AG09319 (cell line): ENCODE measurements around the gene CDKN3.

Experiments used
- DNase-seq: peaks from one replicate; pipeline ENCODE4 v3.0.0-alpha.2; 2010; ENCODE audit warnings: low read depth; ENCODE audit errors: extremely low read depth
- TF ChIP-seq, protein P1 (sequence below): IDR thresholded peaks from 2 replicates; pipeline ENCODE4 v1.5.1; 2011; ENCODE audit warnings: low read depth, mild to moderate bottlenecking, inconsistent platforms, low read length, moderate library complexity

CDKN3 gene, protein sequence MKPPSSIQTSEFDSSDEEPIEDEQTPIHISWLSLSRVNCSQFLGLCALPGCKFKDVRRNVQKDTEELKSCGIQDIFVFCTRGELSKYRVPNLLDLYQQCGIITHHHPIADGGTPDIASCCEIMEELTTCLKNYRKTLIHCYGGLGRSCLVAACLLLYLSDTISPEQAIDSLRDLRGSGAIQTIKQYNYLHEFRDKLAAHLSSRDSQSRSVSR

DNA sequence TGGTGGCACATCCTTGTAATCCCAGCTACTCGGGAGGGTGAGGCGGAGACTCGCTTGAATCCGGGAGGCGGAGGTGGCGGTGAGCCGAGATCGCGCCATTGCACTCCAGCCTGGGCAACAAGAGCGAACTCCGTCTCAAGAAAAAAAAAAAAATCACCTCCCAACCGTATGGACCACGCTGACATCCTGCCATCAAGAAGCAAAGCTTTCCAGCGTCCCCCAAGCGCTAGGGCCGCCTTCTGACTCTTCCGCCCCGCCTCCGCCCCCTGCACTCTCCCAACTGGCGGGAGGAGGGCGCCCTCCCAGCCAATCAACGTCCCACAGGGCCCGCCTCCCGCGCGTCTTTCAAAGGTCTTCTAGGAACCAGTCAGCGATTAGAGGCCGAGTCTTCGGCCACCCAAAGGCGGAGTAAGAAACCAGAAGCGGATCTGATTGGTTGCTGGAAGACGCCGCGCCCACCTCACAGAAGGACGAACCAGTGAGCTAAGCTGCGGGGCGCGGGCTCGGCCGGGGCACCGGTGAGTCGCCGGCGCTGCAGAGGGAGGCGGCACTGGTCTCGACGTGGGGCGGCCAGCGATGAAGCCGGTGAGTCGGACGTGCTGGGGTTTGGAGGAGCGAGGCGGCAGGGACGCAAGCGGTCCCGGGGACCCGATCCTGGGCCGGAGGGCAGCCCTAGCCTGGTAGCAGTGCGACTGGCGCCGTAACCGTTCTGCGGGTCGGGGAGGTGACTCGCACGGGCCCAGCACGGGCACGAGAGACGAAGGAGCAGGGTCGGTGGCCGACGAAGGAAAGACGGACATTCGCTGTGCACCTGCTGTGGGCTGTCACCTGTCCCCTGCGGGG, at the start of gene CDKN3:
TSS of gene CDKN3 (plus strand) at position 515 of the 843 bp plus-strand sequence. CDS start at position 577, 62 bp downstream.
- TF ChIP-seq, protein P1, sequence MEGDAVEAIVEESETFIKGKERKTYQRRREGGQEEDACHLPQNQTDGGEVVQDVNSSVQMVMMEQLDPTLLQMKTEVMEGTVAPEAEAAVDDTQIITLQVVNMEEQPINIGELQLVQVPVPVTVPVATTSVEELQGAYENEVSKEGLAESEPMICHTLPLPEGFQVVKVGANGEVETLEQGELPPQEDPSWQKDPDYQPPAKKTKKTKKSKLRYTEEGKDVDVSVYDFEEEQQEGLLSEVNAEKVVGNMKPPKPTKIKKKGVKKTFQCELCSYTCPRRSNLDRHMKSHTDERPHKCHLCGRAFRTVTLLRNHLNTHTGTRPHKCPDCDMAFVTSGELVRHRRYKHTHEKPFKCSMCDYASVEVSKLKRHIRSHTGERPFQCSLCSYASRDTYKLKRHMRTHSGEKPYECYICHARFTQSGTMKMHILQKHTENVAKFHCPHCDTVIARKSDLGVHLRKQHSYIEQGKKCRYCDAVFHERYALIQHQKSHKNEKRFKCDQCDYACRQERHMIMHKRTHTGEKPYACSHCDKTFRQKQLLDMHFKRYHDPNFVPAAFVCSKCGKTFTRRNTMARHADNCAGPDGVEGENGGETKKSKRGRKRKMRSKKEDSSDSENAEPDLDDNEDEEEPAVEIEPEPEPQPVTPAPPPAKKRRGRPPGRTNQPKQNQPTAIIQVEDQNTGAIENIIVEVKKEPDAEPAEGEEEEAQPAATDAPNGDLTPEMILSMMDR: peak; percentile 33
- peak; percentile 97 for DNase-seq

DNA sequence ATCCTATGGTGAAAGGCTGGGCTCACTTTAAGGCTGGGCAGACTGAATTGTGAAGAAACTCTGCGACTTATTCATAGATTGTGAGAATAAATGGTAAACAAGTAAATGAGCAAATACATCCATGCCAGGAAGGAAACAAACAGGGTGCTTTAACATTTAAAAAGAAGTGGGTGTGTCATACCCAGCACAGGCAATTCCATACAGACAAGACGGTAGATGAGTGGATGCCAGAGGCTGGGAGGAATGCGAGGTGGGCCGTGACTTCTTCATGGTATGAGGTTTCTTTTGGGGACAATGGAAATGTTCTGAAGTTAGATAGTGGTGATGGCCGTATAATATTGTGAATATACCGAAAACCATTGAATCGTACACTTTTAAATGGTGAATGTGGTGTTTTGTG, 49.8 kb upstream of the CDKN3 start:
- no peak for DNase-seq
- TF ChIP-seq, protein P1: no peak

DNA sequence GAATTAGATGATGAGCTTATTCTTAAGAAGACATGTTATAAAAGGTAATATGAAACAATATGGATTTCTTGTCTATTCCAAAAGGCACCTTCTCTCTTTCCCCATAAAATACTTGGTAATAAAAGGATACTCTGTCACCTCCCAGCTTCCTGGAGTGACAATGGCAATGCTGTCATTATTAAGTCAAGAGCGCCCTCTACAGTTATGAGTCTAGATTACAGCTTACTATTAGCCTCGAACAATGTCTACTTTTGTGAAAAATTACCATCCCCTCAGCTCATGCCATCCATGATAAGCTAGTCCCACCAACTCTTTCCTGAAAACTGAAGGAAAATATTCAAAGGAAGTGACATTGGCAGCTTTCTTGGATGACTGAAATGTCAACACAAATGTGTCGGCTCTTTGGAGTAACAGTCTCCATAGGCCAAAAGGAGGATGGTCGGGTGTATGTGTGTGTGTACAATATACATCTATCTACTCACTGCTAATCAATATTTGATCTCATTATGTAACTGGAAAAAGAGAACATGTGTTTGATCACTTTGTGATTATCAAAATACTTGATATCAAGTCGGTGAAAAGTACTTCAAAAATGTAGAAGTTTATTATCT, 48.7 kb upstream of the CDKN3 start:
- TF ChIP-seq, protein P1: peak; percentile 60
- no peak for DNase-seq

DNA sequence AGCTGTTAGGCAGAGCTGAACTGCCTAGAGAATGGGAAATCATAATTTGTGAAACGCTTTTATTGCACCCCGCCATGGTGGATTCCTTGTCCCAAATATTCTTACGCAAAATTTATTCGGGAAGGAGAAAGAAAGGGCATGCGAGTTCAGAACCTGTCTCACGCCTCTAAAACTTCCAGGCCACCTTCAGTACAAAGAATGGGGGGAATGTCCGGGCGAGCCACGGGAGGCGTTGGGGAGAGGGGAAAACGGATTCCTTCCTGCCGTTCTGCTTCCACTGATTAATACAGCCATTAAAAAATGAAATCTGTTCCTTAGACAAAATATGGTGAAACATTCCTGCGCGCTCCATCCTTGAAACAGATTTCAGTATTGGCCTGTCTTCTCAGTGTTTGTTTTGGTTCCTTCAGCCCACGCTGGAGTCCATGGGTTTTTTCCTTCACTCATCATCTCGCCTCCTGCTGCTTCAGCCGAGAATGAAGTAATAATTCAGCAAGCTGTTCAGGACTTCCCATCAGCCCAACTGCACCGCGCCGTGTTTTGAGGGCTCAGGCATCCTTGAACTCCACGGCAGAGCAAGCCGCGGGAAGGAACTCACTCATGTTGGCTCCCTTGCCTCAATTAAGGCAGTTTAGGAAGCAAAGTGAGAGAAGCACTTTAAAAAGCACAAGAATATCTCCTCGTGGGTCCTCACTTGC, 47.7 kb upstream of the CDKN3 start:
- TF ChIP-seq, protein P1: no peak
- no peak for DNase-seq

DNA sequence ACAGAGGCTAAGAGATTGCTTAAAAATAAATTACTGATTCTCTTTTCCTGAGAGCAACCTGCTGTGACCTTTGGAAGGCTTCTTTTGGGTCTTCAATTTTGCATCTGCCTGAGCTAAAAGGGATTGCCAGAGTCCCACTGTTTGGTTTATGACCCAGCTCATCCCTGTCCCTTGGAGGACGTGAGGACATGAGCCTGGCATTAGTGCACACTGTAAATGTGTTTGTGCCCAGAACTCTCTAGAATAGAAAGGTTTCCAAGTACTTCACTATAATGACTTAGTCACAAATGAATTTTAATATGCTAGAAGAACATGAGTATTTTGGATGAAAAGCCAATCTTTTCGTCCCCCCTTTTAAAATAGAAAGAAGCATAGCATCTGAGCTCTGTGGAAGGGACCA, 47.1 kb upstream of the CDKN3 start:
- TF ChIP-seq, protein P1: no peak

DNA sequence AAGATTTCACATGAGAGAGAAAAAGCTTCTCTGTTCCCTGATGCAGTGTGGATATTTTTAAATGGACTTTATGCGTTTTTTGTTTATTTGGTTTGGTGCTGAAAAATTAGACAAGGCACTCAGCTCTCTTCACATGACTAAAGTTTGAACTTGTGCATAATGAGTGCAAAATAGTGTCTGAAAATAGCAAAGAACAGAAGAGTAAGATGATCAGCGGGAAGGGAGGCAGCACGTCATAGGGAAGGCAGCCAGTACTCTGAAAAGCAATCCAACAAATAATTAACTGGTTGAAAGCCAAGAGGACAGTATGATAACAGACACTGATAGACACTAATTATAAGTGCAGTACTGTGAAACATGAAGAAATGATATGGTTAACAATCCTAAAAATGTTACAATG, 46.6 kb upstream of the CDKN3 start:
- no peak for DNase-seq
- TF ChIP-seq, protein P1: no peak

More for the DNA sequence above, 47.1 kb upstream of the CDKN3 start:
- no peak for DNase-seq
